ENCODE results near the gene ZC3H12A.
A peak's percentile ranks its signal among the peaks of the same experiment; 100 is the strongest.

The ZC3H12A gene

DNA sequence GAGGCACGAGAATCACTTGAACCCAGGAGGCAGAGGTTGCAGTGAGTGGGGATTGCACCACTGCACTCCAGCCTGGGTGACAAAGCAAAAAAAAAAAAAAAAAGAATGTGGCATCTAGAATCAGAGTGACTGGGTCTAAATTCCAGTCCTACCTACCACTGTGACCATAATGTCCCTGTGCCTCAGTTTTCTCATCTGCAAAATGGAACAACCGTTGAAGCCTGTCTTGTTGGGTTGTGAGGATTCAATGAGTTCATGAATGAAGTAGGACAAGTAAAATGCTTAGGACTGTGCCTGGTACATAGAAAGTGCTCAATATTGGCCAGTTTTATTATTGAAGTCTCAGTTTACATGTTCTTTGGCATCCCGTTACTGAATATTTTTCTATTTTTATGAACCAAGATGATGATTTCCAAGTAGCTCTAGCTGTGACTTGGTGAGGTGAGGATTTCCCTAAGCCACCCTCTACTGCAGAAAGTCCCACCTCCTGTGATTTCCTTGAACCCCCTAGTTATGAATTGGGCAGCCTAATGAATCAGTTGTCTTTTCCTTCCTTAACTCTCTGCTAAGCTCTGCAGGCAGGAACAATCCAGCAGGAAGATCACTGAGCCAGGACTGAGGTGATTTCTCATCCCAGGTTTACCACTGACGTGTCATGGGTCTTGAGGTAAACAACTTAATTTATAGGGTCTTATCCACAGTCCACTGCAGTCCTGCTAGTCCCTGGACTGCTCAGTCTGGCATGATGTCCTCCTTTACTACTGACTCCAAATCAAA lies 59.1 kb downstream of the ZC3H12A start:
- TF ChIP-seq CTCF (conservative IDR thresholded peaks at IDR 0.05), result no peak
- peak overlapping the region; percentile 47 for H3K27ac ChIP-seq

All from VCaP (cell line).